Cerebellar nuclear complex (tissue), 1 donor: Measurements from ENCODE around the gene ARHGDIG.
"Not testable (repeated sequence)": the region's sequence is repeated elsewhere in the genome, so short reads cannot be mapped to it uniquely, and the experiment has no call there.

Experiments used
- DNase-seq, 2 experiments: peaks; one replicate each; lab custom pipeline; 2025; lab: John Stamatoyannopoulos, UW

ARHGDIG gene

DNA sequence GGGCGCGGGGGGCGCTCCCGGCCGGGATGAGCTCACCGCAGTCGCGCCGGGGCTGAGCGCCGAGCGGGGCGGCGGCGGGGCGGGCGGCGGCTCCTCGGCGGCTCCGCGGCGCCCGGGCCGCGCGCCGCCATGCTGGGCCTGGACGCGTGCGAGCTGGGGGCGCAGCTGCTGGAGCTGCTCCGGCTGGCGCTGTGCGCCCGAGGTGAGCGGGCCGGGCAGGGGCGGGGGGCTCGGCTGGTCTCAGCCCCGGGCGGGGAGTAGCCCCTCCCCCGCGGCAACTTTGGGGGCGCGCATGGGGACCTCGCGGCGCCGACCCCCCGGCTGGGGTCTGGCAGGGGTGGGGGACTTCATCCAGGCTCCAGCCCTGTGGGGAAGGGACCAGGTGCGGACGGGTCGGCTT is at the start of gene ARHGDIG:
Gene ARHGDIG (plus strand): TSS at position 40 of the 400 bp plus-strand sequence. CDS start 90 bp downstream, at position 130.
- DNase-seq: no peak

DNA sequence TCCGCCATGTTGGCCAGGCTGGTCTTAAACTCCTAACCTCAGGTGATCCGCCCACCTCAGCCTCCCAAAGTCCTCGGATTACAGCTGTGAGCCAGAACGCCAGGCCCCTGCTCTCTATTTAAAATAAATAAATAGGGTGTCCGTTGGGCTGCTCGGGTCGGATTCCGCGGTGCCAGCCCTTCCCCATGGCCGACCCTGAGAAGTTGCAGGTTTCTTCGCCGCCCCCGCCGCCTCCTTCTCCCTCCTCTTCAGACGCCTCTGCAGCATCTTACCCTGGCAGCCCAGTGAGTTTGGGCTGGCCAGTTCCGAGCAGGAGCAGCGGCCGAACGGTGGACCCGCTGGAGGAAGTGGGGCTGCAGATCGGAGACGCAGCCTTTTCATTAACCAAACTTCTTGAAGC is 49.4 kb upstream of the ARHGDIG start:
- no peak for DNase-seq

- DNase-seq: peak in 1 of 2 experiments; percentile 75
Observed at GRCh38 chr16:234468-235305, 45.7 kb upstream of the ARHGDIG start, which contains the start of gene FAM234A. Gene FAM234A, plus strand, starts transcription at chr16:234821. Its CDS starts 19,593 bp downstream, at chr16:254414.

GRCh38 chr16:239948-240277 is 40.5 kb upstream of the ARHGDIG start:
- DNase-seq: no peak

- no peak for DNase-seq
Observed at GRCh38 chr16:240559-240958, 39.8 kb upstream of the ARHGDIG start.

DNA sequence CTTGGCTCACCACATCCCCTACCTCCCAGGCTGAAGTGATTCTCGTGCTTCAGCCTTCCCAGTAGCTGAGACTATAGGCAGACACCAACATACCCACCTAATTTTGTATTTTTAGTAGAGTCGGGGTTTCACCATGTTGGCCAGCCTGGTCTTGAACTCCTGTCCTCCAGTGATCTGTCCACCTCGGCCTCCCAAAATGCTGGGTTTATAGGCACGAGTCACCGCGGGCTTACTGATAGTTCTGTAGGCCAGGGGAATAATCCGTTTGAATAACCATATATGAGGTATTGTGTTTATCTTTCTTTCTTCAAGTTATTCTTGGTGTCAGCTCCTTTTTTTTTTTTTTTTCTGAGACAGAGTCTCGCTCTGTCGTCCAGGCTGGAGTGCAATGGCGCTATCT is 38.1 kb upstream of the ARHGDIG start:
- DNase-seq: no peak

- no peak for DNase-seq
Observed at GRCh38 chr16:243348-243747, 37.0 kb upstream of the ARHGDIG start.

GRCh38 chr16:245105-245504 is 35.3 kb upstream of the ARHGDIG start:
- DNase-seq: no peak

DNA sequence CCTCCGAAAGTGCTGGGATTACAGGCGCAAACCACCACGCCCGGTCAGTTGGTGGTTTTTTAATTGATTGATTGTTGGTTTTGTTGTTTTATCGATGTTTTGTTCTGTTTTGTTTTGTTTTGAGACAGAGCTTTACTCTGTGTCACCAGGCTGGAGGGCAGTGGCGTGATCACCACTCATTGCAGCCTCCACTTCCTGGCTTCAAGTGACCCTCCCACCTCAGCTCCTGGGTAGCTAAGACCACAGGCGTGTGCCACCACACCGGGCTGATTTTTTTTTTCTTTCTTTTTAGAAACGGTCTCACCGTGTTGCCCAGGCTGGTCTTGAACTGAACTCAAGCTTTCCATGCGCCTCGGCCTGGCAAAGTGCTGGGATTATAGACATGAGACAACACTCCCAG is 33.4 kb upstream of the ARHGDIG start:
- DNase-seq: no peak

- DNase-seq: no peak
Observed at GRCh38 chr16:249431-249830, 31.0 kb upstream of the ARHGDIG start.

GRCh38 chr16:252366-253337 is 27.7 kb upstream of the ARHGDIG start:
- no peak for DNase-seq

DNA sequence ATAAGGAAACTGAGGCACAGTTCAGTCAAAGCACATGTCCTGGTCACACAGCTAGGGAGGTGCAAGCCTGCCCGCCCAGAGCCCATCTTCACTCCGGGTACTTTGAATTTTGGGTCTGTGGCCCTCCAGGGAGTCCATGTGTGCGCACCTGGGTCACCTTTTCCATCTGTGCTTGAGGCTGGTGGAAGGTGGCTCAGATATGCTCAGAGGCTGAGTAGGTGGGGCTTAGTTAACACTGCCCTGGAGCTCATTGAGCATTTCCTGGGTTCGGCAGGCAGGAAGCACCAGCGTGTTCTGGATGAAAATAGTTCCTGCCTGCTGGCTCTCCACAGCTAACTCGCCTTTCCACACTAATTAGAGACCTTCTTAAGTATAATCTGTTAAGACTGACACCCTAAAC is 26.6 kb upstream of the ARHGDIG start:
- no peak for DNase-seq

DNA sequence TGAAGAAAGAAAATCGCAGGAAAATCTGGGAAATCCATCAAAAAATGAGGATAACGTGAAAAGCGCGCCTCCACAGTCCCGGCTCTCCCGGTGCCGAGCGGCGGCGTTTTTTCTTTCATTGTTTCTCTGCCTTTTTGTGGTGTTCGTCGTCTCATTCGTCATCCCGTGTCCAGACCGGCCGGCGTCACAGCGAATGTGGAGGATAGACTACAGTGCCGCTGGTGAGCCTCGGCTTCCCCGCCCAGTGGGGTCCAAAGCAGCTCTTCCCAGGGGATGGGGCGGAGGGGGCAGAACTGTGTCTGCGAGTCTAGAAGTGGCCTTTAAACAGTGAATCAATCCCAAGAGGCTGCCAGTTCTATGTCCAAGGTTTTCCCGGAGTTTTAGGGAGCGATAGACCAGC is 25.9 kb upstream of the ARHGDIG start:
- no peak for DNase-seq

DNA sequence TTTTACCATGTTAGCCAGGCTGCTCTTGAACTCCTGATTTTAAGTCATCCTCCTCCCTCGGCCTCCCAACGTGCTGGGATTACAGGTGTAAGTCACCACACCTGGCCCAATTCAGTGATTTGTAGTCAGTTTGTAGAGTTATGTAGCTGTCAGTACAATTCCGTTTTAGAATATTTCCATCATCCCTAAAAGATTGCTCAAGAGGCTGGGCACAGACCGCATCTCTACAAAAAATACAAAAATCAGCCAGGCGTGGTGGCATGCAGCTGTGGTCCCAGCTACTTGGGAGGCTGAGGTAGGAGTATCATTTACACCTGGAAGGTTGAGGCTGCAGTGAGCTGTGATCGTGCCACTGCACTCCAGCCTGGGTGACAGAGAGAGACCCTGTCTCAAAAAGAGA is 25.2 kb upstream of the ARHGDIG start:
- no peak for DNase-seq

DNA sequence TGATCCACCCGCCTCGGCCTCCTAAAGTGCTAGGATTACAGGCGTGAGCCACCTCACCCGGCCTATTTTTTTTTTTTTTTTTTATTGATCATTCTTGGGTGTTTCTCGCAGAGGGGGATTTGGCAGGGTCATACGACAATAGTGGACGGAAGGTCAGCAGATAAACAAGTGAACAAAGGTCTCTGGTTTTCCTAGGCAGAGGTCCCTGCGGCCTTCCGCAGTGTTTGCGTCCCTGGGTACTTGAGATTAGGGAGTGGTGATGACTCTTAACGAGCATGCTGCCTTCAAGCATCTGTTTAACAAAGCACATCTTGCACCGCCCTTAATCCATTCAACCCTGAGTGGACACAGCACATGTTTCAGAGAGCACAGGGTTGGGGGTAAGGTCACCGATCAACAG is 22.3 kb upstream of the ARHGDIG start:
- not testable (repeated sequence) for DNase-seq

DNA sequence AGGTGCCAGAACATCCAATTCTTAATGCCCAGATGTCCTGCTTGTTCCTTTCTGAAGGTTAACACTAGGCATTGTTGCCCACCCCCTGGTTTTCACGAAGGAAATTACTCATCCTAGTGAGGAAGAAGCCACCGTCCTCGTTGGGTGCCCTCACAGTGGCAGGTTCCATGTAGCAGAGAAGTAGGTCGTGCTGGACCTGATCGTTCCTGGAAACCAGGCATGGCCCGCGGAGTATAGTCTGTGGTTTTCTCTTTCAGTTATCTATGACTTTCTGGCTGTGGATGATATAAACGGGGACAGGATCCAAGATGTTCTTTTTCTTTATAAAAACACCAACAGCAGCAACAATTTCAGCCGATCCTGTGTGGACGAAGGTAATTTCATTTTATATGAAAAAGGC is 21.2 kb upstream of the ARHGDIG start:
- no peak for DNase-seq

DNA sequence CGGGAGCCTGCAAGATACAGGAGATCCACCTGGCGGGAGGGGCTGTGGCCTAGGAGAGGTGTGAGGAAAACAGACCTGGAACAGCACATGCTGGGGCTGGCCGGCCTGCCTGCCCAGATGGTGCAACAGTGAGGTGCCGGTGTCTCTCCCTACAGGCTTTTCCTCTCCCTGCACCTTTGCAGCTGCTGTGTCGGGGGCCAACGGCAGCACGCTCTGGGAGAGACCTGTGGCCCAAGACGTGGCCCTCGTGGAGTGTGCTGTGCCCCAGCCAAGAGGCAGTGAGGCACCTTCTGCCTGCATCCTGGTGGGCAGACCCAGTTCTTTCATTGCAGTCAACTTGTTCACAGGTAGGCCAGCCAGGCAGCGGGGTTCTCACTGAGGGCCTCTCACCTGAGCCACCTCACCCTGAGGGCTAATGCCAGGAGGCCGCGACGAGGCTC is 20.6 kb upstream of the ARHGDIG start:
- peak; percentile 42 to 60 for DNase-seq

- no peak for DNase-seq
Observed at GRCh38 chr16:260326-260725, 20.1 kb upstream of the ARHGDIG start.

DNA sequence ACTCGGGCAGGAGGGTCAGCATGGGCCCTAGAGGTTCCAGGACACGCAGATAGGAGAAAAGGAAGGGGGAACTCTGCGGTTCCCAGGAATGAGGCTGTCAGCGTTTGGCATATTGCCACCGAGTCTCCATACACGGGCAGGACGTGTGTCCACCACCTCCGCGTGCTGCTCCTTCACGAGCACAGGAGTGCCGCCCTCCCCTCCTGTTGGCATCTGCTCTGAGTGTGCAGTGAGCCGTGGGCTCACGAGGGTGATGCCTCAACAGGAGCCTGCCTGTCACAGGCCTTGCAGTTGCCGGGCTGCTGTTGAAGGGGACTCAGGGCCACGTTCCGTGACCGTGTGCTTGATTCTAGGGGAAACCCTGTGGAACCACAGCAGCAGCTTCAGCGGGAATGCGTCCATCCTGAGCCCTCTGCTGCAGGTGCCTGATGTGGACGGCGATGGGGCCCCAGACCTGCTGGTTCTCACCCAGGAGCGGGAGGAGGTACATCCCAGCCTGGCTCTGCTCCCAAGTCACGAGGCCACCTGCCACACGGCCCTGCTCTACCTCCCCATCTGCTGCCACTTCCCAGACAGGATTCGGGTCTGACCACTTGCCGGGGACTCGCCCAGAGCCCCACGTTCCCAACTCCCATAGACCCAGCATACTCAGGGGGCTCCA is 19.2 kb upstream of the ARHGDIG start:
- peak in 1 of 2 experiments; percentile 35 for DNase-seq

DNA sequence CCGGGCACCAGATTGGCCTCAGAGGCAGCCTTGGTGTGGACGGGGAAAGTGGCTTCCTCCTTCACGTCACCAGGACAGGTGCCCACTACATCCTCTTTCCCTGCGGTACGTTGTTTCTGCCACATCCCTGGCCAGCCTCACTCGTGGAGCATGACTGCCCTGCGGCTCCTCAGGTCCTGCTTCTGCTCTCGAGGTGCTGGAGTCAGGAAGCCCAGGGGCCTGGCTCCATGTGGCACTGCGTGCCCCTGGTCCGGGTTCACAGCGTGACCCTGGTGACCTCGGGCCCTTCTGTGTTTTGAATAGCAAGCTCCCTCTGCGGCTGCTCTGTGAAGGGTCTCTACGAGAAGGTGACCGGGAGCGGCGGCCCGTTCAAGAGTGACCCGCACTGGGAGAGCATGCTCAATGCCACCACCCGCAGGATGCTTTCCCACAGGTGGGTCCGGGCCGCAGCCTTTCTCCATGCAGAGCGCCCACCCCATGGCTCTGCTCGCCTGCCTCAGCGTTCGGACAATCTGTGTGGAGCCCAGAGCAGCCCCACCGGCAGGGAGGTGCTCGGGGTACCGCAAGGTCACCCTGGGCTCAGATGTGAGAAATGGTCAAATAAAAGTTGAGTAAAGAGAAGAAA is 18.2 kb upstream of the ARHGDIG start:
- DNase-seq: no peak

GRCh38 chr16:263182-263774 is 17.1 kb upstream of the ARHGDIG start:
- no peak for DNase-seq
